K562 (cell line): ENCODE results near the gene ATXN1. TPM values are rescaled to one million over a fixed set of nuclear protein-coding genes. Genes with fewer than 3 reads are reported as not detected.

Source experiments
- DDX20 ChIP-seq: fragments of 450-650 bp; IDR thresholded peaks from 2 replicates; pipeline ENCODE4 v1.6.1; 2016; ENCODE audit warnings: missing genetic modification characterization, low read depth, mild to moderate bottlenecking, missing compliant biosample characterization, moderate library complexity
- GTF2A2 ChIP-seq: IDR thresholded peaks from 2 replicates; pipeline ENCODE4 v1.6.1; 2016; ENCODE audit warnings: mild to moderate bottlenecking, missing genetic modification characterization, missing compliant biosample characterization
- MAX ChIP-seq: sonication (generic); formaldehyde crosslinking; IDR thresholded peaks from 2 replicates; pipeline ENCODE4 v1.9.0; 2022; ENCODE audit warnings: mild to moderate bottlenecking, missing genetic modification reagents
- MBD2 ChIP-seq: sonication (generic); IDR thresholded peaks from 2 replicates; pipeline ENCODE4 v1.6.1; 2016; ENCODE audit warnings: low read depth, borderline replicate concordance
- RBM15 ChIP-seq: fragments of 200-400 bp; formaldehyde crosslinking; IDR thresholded peaks from 2 replicates; pipeline ENCODE4 v1.6.1; 2018; ENCODE audit warnings: mild to moderate bottlenecking, low read length, moderate library complexity; ENCODE audit not compliant: insufficient read depth
- SOX6 ChIP-seq: fragments of 450-650 bp; IDR thresholded peaks from 2 replicates; pipeline ENCODE4 v1.6.1; 2014; ENCODE audit warnings: mild to moderate bottlenecking
- THAP12 ChIP-seq: fragments of 250-450 bp; sonication (Bioruptor Pico); IDR thresholded peaks from 2 replicates; pipeline ENCODE4 v1.9.0; 2021; ENCODE audit warnings: mild to moderate bottlenecking, inconsistent platforms
- ZBTB49 ChIP-seq: sonication (generic); formaldehyde crosslinking; IDR thresholded peaks from 2 replicates; pipeline ENCODE4 v1.8.0; 2022; ENCODE audit warnings: missing genetic modification reagents, mild to moderate bottlenecking, borderline replicate concordance
- ZNF318 ChIP-seq, 2 experiments: fragments of 450-650 bp; IDR thresholded peaks; 2 replicates each; pipeline ENCODE4 v1.6.1; 2016; ENCODE audit warnings: mild to moderate bottlenecking in 2 of 2, borderline replicate concordance in 1 of 2, low read depth in 1 of 2, moderate library complexity in 1 of 2
- ZNF41 ChIP-seq: fragments of 250-450 bp; sonication (Bioruptor Pico); conservative IDR thresholded peaks from 2 replicates; pipeline ENCODE4 v1.4.0; 2020; ENCODE audit warnings: mild to moderate bottlenecking
- polyA plus RNA-seq, 8 experiments: library from polyadenylated mRNA; depleted of rRNA in 4 of 8; stranded (reverse) in 5 of 8; unstranded in 3 of 8; fragments of >200 nt; fragmentation: Nextera tagmentation in 2 of 8; fragmentation: Illumina TruSeq in 1 of 8; extraction: Ambion mirVana in 2 of 8; extraction: Trizol in 1 of 8; gene quantifications; 2 replicates each; pipeline versions ENCODE4 v1.2.1 to v1.2.3, GENCODE V29; 2011 to 2014; ENCODE audit warnings: inconsistent platforms in 1 of 8, missing spikeins in 1 of 8
- total RNA-seq, 7 experiments: library from RNA; depleted of rRNA in 6 of 7; stranded (reverse); fragments of >200 nt in 6 of 7; fragmentation: Illumina TruSeq in 2 of 7; extraction: Trizol in 2 of 7; gene quantifications; 2 replicates each; pipeline versions ENCODE4 v1.2.1 to v1.2.3, GENCODE V29; 2011 to 2021; ENCODE audit warnings: low replicate concordance in 1 of 7

Gene ATXN1
- total and polyA plus RNA-seq, 9 of the 15 experiments (the other 6 are each of a cell fraction or from before 2014, with no cell fraction given): under 0.01 to 1.2 (median 0.58) TPM

GRCh38 chr6:16277101-16277981, 483.9 kb downstream of the ATXN1 start (continued):
- TF ChIP-seq ZBTB49 (CRISPR knock-in tag) (no peak), MBD2 (no peak), ZNF41 (CRISPR knock-in tag) (no peak), SOX6 (peak; percentile 86), MAX (CRISPR knock-in tag) (peak; percentile 11; the same call in 1 of the 2 replicates), THAP12 (no peak), ZNF318 (IDR thresholded peaks at IDR 0.05; ENCODE audit: borderline replicate concordance in 1 of 2, low read depth in 1 of 2) (no peak; a peak in 1 of 4 replicates), RBM15 (no peak), GTF2A2 (no peak), DDX20 (tag) (no peak)
